HEK293T (cell line): ENCODE data around the gene ALG1L2.

ENCODE experiments used
- CTBP1 ChIP-seq: fragments of 450-650 bp; IDR thresholded peaks from 2 replicates; pipeline ENCODE4 v1.6.1; 2016; ENCODE audit warnings: borderline replicate concordance
- HDGF ChIP-seq: fragments of 450-650 bp; IDR thresholded peaks from 2 replicates; pipeline ENCODE4 v1.6.1; 2017; ENCODE audit warnings: antibody characterized with exemption, borderline replicate concordance
- L3MBTL2 ChIP-seq: fragments of 450-650 bp; conservative IDR thresholded peaks from 2 replicates; pipeline ENCODE4 v1.6.1; 2016; ENCODE audit warnings: mild to moderate bottlenecking
- LEF1 ChIP-seq: fragments of 450-650 bp; IDR thresholded peaks from 2 replicates; pipeline ENCODE4 v1.6.1; 2017; ENCODE audit warnings: mild to moderate bottlenecking, borderline replicate concordance
- SUZ12 ChIP-seq: fragments of 450-650 bp; IDR thresholded peaks from 2 replicates; pipeline ENCODE4 v1.6.1; 2016; ENCODE audit warnings: mild to moderate bottlenecking
- TARDBP ChIP-seq: fragments of 450-650 bp; IDR thresholded peaks from 2 replicates; pipeline ENCODE4 v1.6.1; 2016

GRCh38 chr3:130091958-130092357 lies 10.3 kb downstream of the ALG1L2 start:
- TF ChIP-seq SUZ12 (no peak), LEF1 (no peak), TARDBP (no peak), L3MBTL2 (no peak), HDGF (no peak), CTBP1 (no peak)
